HepG2 (cell line): ENCODE measurements around the gene RPS25. TPM values are rescaled to one million over a fixed set of nuclear protein-coding genes. Genes with fewer than 3 reads are reported as not detected.

Source experiments
- CENPBD1 ChIP-seq: sonication (generic); formaldehyde crosslinking; IDR thresholded peaks from 2 replicates; pipeline ENCODE4 v1.8.0; 2022; ENCODE audit warnings: missing genetic modification reagents, low read depth, mild to moderate bottlenecking, borderline replicate concordance
- CENPT ChIP-seq: sonication (generic); formaldehyde crosslinking; IDR thresholded peaks from 2 replicates; pipeline ENCODE4 v1.8.0; 2022; ENCODE audit warnings: low read depth, mild to moderate bottlenecking, moderate library complexity, missing genetic modification reagents
- CENPX ChIP-seq: sonication (generic); formaldehyde crosslinking; IDR thresholded peaks from 2 replicates; pipeline ENCODE4 v1.9.0; 2021; ENCODE audit warnings: mild to moderate bottlenecking, missing genetic modification reagents, moderate library complexity
- HDAC1 ChIP-seq: sonication (generic); formaldehyde crosslinking; IDR thresholded peaks from 2 replicates; pipeline ENCODE4 v1.5.1; 2020; ENCODE audit warnings: mild to moderate bottlenecking, missing genetic modification reagents
- HNRNPK ChIP-seq: fragments of 200-400 bp; formaldehyde crosslinking; IDR thresholded peaks from 2 replicates; pipeline ENCODE4 v1.6.1; 2018; ENCODE audit warnings: low read length, low read depth, moderate library complexity, mild to moderate bottlenecking; ENCODE audit not compliant: poor library complexity, severe bottlenecking
- JUNB ChIP-seq: sonication (generic); formaldehyde crosslinking; IDR thresholded peaks from 2 replicates; pipeline ENCODE4 v1.8.0; 2022; ENCODE audit warnings: missing genetic modification reagents, mild to moderate bottlenecking, borderline replicate concordance
- KDM3A ChIP-seq: IDR thresholded peaks from 2 replicates; pipeline ENCODE4 v1.6.1; 2018; ENCODE audit warnings: low read depth, missing compliant biosample characterization
- MATR3 ChIP-seq: sonication (generic); formaldehyde crosslinking; IDR thresholded peaks from 2 replicates; pipeline ENCODE4 v1.4.0; 2020; ENCODE audit warnings: missing genetic modification reagents
- MAX ChIP-seq: IDR thresholded peaks from 2 replicates; pipeline ENCODE4 v1.6.1; 2012; ENCODE audit warnings: inconsistent platforms
- PCBP1 ChIP-seq: fragments of 200-400 bp; formaldehyde crosslinking; IDR thresholded peaks from 2 replicates; pipeline ENCODE4 v1.6.1; 2017; ENCODE audit warnings: mild to moderate bottlenecking, low read depth, low read length, borderline replicate concordance
- RBFOX2 ChIP-seq: fragments of 200-400 bp; formaldehyde crosslinking; IDR thresholded peaks from 2 replicates; pipeline ENCODE4 v1.6.1; 2017; ENCODE audit warnings: low read depth, mild to moderate bottlenecking, low read length
- SMARCE1 ChIP-seq: fragments of 450-650 bp; IDR thresholded peaks from 2 replicates; pipeline ENCODE4 v1.6.1; 2017; ENCODE audit warnings: borderline replicate concordance
- SRSF1 ChIP-seq: fragments of 200-400 bp; formaldehyde crosslinking; optimal IDR thresholded peaks from 2 replicates; pipeline ENCODE3; 2017; ENCODE audit warnings: mild to moderate bottlenecking, low read depth, low read length, moderate library complexity
- SYNCRIP ChIP-seq: fragments of 200-400 bp; formaldehyde crosslinking; IDR thresholded peaks from 2 replicates; pipeline ENCODE4 v1.6.1; 2018; ENCODE audit warnings: mild to moderate bottlenecking, low read depth, low read length; ENCODE audit not compliant: insufficient read depth
- TBX2 ChIP-seq: sonication (generic); formaldehyde crosslinking; IDR thresholded peaks from 2 replicates; pipeline ENCODE4 v1.5.0; 2020; ENCODE audit warnings: missing genetic modification reagents, mild to moderate bottlenecking, borderline replicate concordance
- TGIF2 ChIP-seq: IDR thresholded peaks from 2 replicates; pipeline ENCODE4 v1.6.1; 2016; ENCODE audit warnings: control low read depth, missing compliant biosample characterization
- ZNF589 ChIP-seq: sonication (generic); formaldehyde crosslinking; conservative IDR thresholded peaks from 2 replicates; pipeline ENCODE4 v1.8.0; 2022; ENCODE audit warnings: mild to moderate bottlenecking, moderate library complexity, missing genetic modification reagents
- ZNF746 ChIP-seq: sonication (generic); formaldehyde crosslinking; IDR thresholded peaks from 2 replicates; pipeline ENCODE4 v1.8.0; 2022; ENCODE audit warnings: mild to moderate bottlenecking, missing genetic modification reagents
- ZNF772 ChIP-seq: sonication (generic); formaldehyde crosslinking; IDR thresholded peaks from 2 replicates; pipeline ENCODE4 v1.5.0; 2020; ENCODE audit warnings: mild to moderate bottlenecking, missing genetic modification reagents
- polyA plus RNA-seq, 8 experiments: library from polyadenylated mRNA; depleted of rRNA in 3 of 8; stranded (reverse) in 7 of 8; unstranded in 1 of 8; fragments of >200 nt; fragmentation: Illumina TruSeq in 4 of 8; extraction: Trizol in 4 of 8; gene quantifications; 2 replicates each; pipeline versions ENCODE4 v1.2.1 to v1.2.3, GENCODE V29; 2011 to 2016; ENCODE audit warnings: low read depth in 4 of 8, missing spikeins in 1 of 8, mixed read lengths in 1 of 8; ENCODE audit not compliant: insufficient read depth in 1 of 8
- total RNA-seq, 5 experiments: library from RNA; depleted of rRNA; stranded (reverse); fragments of >200 nt; fragmentation: Illumina TruSeq; extraction: Trizol; gene quantifications; 2 replicates each; pipeline ENCODE4 v1.2.3, GENCODE V29; 2016; ENCODE audit warnings: low read depth in 1 of 5
- TF ChIP-seq, protein P1 (sequence below): sonication (generic); formaldehyde crosslinking; IDR thresholded peaks from 2 replicates; pipeline ENCODE4 v1.5.1; 2020; ENCODE audit warnings: mild to moderate bottlenecking, missing genetic modification reagents, borderline replicate concordance
- TF ChIP-seq, protein P2 (sequence below): sonication (generic); formaldehyde crosslinking; IDR thresholded peaks from 2 replicates; pipeline ENCODE4 v1.4.0; 2020; ENCODE audit warnings: missing genetic modification reagents
- TF ChIP-seq, protein P3 (sequence below): sonication (generic); formaldehyde crosslinking; IDR thresholded peaks from 2 replicates; pipeline ENCODE4 v1.4.0; 2020; ENCODE audit warnings: missing genetic modification reagents; ENCODE audit errors: not compliant biosample characterization

Gene RPS25
- total and polyA plus RNA-seq, 2 of the 13 experiments (the other 11 are each of a cell fraction or from before 2014, with no cell fraction given): 839 to 1,415 TPM

- TF ChIP-seq TBX2 (CRISPR knock-in tag) (peak; percentile 43; the same call in 1 of the 2 replicates), ZNF746 (CRISPR knock-in tag) (no peak), TGIF2 (CRISPR knock-in tag) (no peak; the same call in 1 of the 2 replicates), PCBP1 (no peak), MATR3 (CRISPR knock-in tag) (no peak), RBFOX2 (peak; percentile 95), CENPT (CRISPR knock-in tag) (no peak), JUNB (no peak), HDAC1 (CRISPR knock-in tag) (peak; percentile 74), SYNCRIP (no peak), ZNF772 (CRISPR knock-in tag) (no peak), CENPBD1 (CRISPR knock-in tag) (no peak), ZNF589 (CRISPR knock-in tag) (no peak), MAX (peak; percentile 79), HNRNPK (no peak), KDM3A (CRISPR knock-in tag) (no peak), SMARCE1 (no peak), SRSF1 (peak; percentile 17), CENPX (CRISPR knock-in tag) (no peak)
- TF ChIP-seq, protein P1, sequence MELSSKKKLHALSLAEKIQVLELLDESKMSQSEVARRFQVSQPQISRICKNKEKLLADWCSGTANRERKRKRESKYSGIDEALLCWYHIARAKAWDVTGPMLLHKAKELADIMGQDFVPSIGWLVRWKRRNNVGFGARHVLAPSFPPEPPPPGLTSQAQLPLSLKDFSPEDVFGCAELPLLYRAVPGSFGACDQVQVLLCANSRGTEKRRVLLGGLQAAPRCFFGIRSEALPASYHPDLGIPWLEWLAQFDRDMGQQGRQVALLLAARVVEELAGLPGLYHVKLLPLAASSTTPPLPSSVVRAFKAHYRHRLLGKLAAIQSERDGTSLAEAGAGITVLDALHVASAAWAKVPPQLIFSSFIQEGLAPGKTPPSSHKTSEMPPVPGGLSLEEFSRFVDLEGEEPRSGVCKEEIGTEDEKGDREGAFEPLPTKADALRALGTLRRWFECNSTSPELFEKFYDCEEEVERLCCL: no peak
- TF ChIP-seq, protein P2, sequence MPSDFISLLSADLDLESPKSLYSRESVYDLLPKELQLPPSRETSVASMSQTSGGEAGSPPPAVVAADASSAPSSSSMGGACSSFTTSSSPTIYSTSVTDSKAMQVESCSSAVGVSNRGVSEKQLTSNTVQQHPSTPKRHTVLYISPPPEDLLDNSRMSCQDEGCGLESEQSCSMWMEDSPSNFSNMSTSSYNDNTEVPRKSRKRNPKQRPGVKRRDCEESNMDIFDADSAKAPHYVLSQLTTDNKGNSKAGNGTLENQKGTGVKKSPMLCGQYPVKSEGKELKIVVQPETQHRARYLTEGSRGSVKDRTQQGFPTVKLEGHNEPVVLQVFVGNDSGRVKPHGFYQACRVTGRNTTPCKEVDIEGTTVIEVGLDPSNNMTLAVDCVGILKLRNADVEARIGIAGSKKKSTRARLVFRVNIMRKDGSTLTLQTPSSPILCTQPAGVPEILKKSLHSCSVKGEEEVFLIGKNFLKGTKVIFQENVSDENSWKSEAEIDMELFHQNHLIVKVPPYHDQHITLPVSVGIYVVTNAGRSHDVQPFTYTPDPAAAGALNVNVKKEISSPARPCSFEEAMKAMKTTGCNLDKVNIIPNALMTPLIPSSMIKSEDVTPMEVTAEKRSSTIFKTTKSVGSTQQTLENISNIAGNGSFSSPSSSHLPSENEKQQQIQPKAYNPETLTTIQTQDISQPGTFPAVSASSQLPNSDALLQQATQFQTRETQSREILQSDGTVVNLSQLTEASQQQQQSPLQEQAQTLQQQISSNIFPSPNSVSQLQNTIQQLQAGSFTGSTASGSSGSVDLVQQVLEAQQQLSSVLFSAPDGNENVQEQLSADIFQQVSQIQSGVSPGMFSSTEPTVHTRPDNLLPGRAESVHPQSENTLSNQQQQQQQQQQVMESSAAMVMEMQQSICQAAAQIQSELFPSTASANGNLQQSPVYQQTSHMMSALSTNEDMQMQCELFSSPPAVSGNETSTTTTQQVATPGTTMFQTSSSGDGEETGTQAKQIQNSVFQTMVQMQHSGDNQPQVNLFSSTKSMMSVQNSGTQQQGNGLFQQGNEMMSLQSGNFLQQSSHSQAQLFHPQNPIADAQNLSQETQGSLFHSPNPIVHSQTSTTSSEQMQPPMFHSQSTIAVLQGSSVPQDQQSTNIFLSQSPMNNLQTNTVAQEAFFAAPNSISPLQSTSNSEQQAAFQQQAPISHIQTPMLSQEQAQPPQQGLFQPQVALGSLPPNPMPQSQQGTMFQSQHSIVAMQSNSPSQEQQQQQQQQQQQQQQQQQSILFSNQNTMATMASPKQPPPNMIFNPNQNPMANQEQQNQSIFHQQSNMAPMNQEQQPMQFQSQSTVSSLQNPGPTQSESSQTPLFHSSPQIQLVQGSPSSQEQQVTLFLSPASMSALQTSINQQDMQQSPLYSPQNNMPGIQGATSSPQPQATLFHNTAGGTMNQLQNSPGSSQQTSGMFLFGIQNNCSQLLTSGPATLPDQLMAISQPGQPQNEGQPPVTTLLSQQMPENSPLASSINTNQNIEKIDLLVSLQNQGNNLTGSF (CRISPR knock-in tag): no peak
- TF ChIP-seq, protein P3, sequence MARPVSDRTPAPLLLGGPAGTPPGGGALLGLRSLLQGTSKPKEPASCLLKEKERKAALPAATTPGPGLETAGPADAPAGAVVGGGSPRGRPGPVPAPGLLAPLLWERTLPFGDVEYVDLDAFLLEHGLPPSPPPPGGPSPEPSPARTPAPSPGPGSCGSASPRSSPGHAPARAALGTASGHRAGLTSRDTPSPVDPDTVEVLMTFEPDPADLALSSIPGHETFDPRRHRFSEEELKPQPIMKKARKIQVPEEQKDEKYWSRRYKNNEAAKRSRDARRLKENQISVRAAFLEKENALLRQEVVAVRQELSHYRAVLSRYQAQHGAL (CRISPR knock-in tag): no peak
Observed at GRCh38 chr11:119057000-119057769, 39.0 kb upstream of the RPS25 start, which contains the start of gene HYOU1 (continued).
